ENCODE data around the gene CDH12.

- TF ChIP-seq, protein P1, sequence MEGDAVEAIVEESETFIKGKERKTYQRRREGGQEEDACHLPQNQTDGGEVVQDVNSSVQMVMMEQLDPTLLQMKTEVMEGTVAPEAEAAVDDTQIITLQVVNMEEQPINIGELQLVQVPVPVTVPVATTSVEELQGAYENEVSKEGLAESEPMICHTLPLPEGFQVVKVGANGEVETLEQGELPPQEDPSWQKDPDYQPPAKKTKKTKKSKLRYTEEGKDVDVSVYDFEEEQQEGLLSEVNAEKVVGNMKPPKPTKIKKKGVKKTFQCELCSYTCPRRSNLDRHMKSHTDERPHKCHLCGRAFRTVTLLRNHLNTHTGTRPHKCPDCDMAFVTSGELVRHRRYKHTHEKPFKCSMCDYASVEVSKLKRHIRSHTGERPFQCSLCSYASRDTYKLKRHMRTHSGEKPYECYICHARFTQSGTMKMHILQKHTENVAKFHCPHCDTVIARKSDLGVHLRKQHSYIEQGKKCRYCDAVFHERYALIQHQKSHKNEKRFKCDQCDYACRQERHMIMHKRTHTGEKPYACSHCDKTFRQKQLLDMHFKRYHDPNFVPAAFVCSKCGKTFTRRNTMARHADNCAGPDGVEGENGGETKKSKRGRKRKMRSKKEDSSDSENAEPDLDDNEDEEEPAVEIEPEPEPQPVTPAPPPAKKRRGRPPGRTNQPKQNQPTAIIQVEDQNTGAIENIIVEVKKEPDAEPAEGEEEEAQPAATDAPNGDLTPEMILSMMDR (IDR thresholded peaks at IDR 0.05): no peak
- no peak for TF ChIP-seq POLR2AphosphoS5 (IDR thresholded peaks at IDR 0.05)
Observed at GRCh38 chr5:22567983-22568382, 285.2 kb downstream of the CDH12 start.
